HG03571 (cell line): ENCODE results near the gene DDX49.
"Not testable (repeated sequence)": the region's sequence is repeated elsewhere in the genome, so short reads cannot be mapped to it uniquely, and the experiment has no call there.

Experiments
- ATAC-seq: cut with Tn5 transposase; IDR thresholded peaks from one replicate; pipeline ENCODE4 v1.9.1; 2021; ENCODE audit not compliant: unreplicated experiment

DDX49 gene

DNA sequence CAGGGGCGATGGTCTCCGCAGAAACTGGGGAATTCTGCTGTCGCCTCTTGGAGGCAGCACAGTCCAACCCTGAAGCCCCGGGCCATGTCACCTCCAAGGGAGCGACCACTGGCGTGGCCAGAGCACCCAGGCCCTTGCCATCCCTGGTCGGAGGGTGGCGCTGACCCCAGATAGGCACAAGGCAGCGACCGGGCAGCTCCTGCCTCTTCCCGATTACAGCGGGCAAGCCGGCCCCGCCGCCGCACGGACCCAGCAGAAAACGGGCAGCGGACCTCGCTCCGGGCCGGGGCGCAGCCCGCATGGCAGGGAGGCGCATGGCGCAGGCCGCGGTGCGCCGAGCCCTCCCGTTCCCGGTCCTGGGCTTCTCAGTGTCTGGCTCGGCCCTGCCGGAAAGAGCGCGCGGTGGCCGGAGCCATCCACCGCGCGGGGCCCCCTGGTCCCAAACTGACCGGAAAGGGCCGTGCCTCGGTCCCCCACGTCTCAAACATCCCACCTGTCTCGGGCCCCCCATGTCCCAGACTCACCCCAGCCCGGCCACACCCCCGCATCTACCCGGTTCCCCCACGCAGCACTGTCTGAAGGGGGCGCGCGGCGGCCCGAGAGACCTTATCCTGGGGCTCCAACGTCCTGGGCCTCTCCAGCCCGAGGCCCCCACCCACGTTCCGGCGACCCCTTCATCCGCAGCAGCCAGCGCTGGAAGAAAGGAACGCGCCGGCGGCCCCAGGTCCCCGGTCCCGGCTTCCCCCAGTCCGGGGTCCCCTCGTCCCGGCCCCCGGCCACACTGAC lies 24.3 kb upstream of the DDX49 start:
- ATAC-seq, result no peak

- no peak for ATAC-seq
Measured at GRCh38 chr19:18895824-18896341, 23.6 kb upstream of the DDX49 start, which contains the start of gene CERS1. CERS1 (minus strand) TSS chr19:18896158; CDS start chr19:18896072, 86 bp downstream.

DNA sequence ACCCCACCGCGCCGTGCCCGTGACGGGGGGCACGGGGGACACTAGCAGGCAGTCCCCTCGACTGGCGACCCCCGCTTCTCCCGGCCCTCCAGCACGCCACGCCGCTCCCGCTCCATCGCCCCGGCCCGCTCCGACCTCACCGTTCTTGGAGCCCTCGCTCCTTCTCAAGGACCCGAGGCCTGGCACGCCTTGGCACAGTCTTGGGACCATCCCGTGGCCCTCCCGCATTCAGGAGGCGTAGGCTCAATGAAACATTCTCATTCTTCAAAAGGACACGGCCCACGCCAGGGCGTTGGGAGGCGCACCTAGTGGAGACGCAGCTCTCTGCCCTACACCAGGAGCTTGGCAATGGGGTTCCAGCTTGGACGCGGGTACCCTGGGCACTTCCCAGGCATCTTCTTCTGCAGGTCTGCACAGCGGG lies 23.1 kb upstream of the DDX49 start:
- ATAC-seq, result no peak

- no peak for ATAC-seq
Measured at GRCh38 chr19:18897094-18898029, 22.2 kb upstream of the DDX49 start.

DNA sequence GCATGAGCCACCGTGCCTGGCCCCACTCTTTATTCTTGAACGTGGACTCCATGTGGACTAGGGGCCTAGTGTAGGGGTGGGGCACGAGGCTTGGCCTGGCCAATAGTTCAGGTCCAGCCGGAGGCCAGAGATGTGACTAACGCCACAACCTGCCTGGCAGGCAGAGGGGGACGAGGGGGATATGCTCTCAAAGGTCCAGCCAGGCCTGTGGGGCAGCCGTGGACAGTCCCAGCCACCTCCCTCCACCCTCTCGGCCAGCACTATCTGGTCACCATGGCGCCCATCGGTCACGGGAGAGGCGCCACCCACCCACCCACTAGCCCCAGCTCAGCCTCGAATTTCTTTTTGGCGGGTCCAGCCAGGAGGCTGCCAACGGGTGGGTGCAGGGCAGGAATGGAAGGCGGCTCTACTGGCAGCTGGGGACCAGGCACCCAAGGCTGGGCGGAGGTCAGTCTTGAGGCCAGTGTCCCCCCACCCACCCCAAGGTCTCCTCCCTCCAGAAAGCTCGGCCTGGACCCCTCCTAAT lies 21.4 kb upstream of the DDX49 start:
- ATAC-seq, result no peak

GRCh38 chr19:18898607-18899408 lies 20.7 kb upstream of the DDX49 start:
- ATAC-seq, result no peak

DNA sequence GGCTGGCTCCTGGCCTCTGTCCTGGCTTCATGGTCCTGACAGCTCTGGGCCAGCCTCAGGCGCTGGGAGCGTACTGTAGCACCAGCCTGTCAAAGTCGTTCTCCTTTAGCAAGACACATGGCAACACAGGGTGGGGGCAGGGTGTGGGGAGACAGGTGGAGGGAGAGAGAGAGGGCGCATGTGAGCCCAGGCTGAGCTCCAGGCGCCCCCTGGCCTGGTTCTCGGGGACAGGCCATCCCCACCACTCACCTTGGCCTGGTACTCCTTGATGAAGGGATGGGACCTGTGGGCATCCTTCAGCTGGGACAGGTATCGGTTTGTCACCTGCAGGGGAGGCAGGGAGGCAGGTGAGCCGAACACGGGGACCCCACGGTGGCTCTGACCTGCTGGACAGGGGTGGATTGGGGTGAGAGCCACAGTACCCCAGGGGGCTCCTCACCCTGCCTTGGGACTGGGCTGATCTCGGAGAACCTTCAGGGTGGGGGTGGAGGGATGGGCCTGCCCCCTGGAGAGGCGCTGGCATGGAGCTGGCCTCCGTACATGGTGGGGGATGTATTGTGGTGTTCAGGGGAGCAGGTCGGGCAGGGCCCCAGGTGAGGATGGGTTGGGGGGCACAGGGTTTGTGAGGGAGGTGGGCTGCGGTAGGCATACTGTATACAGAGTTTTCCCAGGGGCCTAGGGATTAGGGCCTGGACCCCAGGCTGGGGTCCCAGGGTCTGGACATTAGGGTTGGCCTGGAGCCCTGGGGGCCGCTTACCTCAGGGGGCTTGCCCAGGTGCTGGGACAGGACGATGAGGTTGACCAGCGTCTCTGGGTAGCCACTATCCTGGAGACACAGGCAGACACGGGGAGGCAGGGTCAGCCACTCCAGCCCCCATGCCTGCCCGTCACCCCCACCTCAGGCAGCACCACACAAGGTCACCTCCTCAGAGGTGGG lies 19.6 kb upstream of the DDX49 start:
- ATAC-seq, result no peak

GRCh38 chr19:18900700-18901481 lies 18.6 kb upstream of the DDX49 start:
- ATAC-seq, result no peak

DNA sequence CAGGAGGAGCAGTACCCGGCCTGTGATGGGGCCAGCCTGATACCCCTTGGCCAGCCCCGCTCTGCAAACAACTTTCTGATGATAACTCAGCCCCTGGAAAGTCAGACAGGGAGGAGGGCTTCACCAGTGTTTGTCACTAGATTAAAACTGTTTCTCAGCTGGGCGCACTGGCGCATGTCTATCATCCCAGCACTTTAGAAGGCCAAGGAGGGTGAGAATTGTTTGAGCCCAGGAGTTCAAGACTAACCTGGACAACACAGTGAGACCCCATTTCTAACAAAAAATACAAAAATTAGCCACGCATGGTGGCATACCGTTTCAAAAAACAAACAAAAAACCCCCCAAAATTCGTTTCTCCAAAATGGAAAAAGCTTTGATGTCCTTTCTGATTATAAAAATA lies 18.0 kb upstream of the DDX49 start:
- ATAC-seq, result no peak

DNA sequence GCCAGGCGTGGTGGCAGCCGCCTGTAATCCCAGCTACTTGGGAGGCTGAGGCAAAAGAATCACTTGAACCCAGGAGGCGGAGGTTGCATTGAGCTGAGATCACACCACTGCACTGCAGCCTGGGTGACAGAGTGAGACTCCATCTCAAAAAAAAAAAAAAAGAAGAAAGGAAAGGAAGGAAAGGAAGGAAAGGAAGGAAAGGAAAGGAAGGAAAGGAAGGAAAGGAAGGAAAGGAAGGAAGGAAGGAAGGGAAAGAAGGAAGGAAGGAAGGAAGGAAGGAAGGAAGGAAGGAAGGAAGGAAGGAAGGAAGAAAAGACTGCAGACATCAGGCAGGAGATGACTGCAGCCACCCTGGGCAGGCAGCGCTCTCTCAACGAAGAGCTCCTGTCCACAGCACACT lies 17.0 kb upstream of the DDX49 start:
- ATAC-seq, result not testable (repeated sequence)

DNA sequence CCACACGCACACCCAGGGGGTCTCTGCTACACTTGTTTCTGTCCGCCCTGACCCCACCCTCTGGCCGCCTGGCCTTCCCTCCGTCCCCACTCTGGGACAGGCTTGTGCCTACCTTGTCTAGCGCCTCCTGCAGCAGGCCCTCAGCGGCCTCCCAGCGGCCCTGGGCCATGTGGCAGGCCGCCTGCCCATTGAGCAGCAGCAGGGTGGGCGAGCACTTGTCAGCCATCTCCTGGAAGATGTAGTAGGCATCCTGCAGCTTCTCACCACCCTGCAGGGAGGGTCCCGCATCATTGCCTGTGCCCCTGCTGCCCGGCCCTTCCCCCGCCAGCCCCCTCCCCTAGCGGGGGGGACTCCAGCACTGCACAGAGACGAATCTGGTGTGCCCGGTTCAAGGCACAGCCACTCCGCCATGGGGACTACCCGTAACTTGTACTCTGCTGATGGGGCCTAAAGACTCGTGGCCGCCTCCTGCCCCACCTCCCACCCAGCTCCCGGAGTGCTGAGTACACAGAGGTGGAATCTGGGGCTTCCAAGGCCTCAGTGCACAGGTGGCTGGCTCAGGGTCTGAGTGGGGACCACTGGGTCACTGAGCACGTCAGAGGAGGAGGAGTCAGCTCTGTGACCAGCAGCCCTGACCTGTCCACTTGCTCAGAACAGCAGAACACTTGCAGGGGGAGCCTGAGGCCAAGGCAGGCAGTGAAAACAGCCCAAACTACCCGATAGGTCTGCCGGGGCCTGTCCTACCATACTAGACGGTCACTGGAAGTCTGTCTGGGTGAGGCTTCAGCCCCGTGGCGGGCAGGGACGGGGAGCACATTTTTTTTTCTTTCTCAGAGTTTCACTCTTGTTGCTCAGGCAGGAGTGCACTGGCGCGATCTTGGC lies 16.1 kb upstream of the DDX49 start:
- ATAC-seq, result no peak

DNA sequence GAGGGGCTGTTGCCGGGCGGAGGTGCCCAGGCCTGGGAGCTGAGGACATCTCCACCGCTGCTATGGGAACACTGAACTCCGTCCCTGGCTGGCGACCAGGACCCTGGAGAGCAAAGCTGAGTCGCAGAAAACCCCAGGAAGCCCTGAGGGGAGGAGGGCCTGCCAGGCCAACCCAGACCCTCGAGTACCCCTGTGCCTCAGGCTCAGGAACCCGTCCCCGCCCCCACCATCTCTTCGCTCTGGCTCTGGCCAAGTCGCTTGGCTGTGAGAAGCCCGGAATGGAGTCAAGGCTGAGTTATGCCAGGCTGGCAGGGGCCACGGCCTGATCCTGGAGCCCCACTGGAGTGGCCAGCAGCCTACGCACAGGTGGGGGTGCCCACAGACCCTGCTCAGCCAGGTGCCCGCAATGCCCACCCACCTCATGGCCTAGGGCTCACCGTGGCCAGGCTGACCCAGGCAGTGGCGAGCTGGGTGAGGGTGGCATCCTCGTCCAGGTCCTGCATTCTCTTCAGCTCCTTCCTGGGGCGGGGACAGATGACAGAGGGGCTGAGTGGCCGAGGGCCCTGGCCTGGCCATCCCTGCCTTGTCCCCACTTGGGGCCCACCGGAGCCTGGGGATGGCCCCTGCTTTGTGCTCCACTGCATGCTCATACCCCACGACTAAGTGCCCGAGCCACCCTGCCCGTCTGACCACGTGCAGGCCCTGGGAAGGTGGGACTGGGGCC lies 15.0 kb upstream of the DDX49 start:
- no peak for ATAC-seq

DNA sequence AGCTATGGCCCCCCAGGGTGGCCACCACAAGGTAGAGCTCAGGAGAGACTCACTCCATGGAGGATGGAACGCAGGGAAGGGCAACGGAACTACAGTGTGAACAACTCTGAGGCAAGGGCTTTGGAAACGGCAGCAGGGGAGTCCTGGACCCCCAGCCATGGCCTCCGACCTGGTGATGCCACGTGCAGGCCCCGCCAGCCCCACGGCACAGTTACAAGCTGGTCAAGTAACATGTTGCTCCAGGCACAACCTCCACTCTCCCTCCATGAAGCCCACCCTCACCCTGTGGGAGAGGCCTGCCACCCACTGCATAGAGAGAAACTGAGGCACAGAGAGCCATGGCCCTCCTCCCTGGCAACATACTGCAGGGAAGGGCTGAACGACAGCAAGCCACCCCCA lies 14.5 kb upstream of the DDX49 start:
- no peak for ATAC-seq

GRCh38 chr19:18905513-18906236 lies 13.8 kb upstream of the DDX49 start:
- no peak for ATAC-seq

DNA sequence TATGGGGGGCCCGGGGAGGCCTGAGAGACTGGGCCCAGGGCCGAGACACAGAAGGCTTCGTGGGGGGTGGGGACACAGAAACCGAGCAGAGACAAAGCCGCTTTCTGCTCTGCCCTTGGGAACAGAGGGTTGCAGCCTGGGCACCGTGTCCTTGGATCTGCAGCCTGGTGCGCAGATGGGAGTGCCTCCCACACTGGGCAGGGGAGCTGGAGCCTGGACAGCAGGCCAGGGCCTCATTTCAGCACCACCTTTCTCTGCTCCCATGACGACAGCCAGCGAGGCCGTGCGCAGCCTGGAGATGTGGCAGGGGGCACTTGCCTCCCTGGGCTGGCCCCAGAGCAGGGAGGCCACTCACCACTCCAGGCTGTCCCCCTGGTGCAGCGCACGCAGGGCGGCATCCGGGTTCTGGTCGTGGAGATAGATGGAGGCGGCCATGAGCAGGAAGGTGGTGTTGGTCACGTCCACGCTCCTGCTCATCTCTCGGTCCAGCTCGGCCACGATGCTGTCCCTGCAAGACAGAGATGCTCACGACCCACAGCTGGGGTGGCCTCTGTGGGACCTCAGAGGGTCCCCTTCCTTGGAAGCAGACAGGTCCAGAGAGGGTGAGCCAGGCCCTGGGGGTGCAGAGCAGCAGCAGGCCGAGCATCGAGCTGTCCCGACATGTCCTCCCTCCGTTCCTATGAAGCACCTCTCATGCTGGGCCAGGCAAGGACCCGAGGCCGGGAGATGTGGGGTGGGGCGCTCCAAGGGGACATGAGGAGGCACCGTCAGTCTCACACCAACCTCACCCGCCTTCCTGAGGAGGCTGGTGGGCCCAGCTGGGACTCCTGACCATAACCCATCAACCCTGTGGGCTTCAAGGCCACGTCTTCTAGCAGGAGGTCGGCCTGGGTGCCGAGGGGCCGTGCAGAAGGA lies 12.7 kb upstream of the DDX49 start:
- ATAC-seq, result no peak
